Nephron progenitor cell (in vitro differentiated cells): Measurements from ENCODE around the gene FBXO31.
"Not testable (repeated sequence)": the region's sequence is repeated elsewhere in the genome, so short reads cannot be mapped to it uniquely, and the experiment has no call there.

ENCODE experiments used
- DNase-seq: peaks from one replicate; pipeline ENCODE4 v3.0.0; 2021
- H3K27ac Mint-ChIP-seq: 2 replicates; pipeline ENCODE4 v1.8.0; 2021; ENCODE audit warnings: mild to moderate bottlenecking, moderate library complexity, mixed read lengths
- H3K27me3 Mint-ChIP-seq: 2 replicates; pipeline ENCODE4 v1.8.0; 2021; ENCODE audit warnings: mild to moderate bottlenecking, low read depth, mixed read lengths; ENCODE audit not compliant: poor library complexity
- H3K36me3 Mint-ChIP-seq: 2 replicates; pipeline ENCODE4 v1.8.0; 2021; ENCODE audit warnings: low read depth, mixed read lengths
- H3K4me1 Mint-ChIP-seq: 2 replicates; pipeline ENCODE4 v1.8.0; 2021; ENCODE audit warnings: mixed read lengths
- H3K4me3 Mint-ChIP-seq: 2 replicates; pipeline ENCODE4 v1.8.0; 2021; ENCODE audit warnings: mild to moderate bottlenecking, moderate library complexity, mixed read lengths
- H3K9me3 Mint-ChIP-seq: 2 replicates; pipeline ENCODE4 v1.8.0; 2021; ENCODE audit warnings: mild to moderate bottlenecking, moderate library complexity, mixed read lengths
- CTCF ChIP-seq: fragments of 200-600 bp; sonication (generic); IDR thresholded peaks from 2 replicates; pipeline ENCODE4 v1.5.0; 2021; ENCODE audit warnings: antibody characterized with exemption

The FBXO31 gene

GRCh38 chr16:87343753-87344050 is 39.9 kb downstream of the FBXO31 start:
- Mint-ChIP-seq H3K27me3 (peaks cover 8% of the 10 kb centered on the region), H3K27ac (no peak overlapping the region), H3K4me1 (peaks cover 38% of the 10 kb centered on the region), H3K4me3 (peak overlapping the region; percentile 58), H3K9me3 (no peaks in the 10 kb centered on the region), H3K36me3 (peaks cover 40% of the 10 kb centered on the region)
- DNase-seq, result no peak
- no peak for TF ChIP-seq CTCF

- Mint-ChIP-seq H3K4me3 (no peak overlapping the region), H3K27me3 (peaks cover 8% of the 10 kb centered on the region), H3K36me3 (peaks cover 40% of the 10 kb centered on the region), H3K4me1 (peaks cover 37% of the 10 kb centered on the region), H3K9me3 (no peaks in the 10 kb centered on the region), H3K27ac (no peak overlapping the region)
- DNase-seq, result no peak
- TF ChIP-seq CTCF, result no peak
Observed at GRCh38 chr16:87342978-87343752, 40.4 kb downstream of the FBXO31 start.

- no peak for TF ChIP-seq CTCF
- H3K27ac Mint-ChIP-seq, result no peak overlapping the region
- H3K27me3 Mint-ChIP-seq, result peaks cover 8% of the 10 kb centered on the region
- H3K9me3 Mint-ChIP-seq, result no peaks in the 10 kb centered on the region
- H3K4me1 Mint-ChIP-seq, result peaks cover 37% of the 10 kb centered on the region
- peaks cover 40% of the 10 kb centered on the region for H3K36me3 Mint-ChIP-seq
- DNase-seq, result no peak
- no peak overlapping the region for H3K4me3 Mint-ChIP-seq
Observed at GRCh38 chr16:87342504-87342903, 41.1 kb downstream of the FBXO31 start.

- H3K27ac Mint-ChIP-seq, result no peak overlapping the region
- H3K9me3 Mint-ChIP-seq, result no peaks in the 10 kb centered on the region
- H3K4me1 Mint-ChIP-seq, result peaks cover 24% of the 10 kb centered on the region
- TF ChIP-seq CTCF, result no peak
- H3K36me3 Mint-ChIP-seq, result peaks cover 30% of the 10 kb centered on the region
- H3K4me3 Mint-ChIP-seq, result no peak overlapping the region
- no peak for DNase-seq
- peaks cover 5% of the 10 kb centered on the region for H3K27me3 Mint-ChIP-seq
Observed at GRCh38 chr16:87340198-87340597, 43.4 kb downstream of the FBXO31 start.

- DNase-seq, H3K4me3 Mint-ChIP-seq, H3K27me3 Mint-ChIP-seq, H3K27ac Mint-ChIP-seq, H3K9me3 Mint-ChIP-seq: not testable (repeated sequence)
- Mint-ChIP-seq H3K4me1 (peaks cover 19% of the 10 kb centered on the region), H3K36me3 (peaks cover 30% of the 10 kb centered on the region)
Observed at GRCh38 chr16:87339724-87340105, 43.9 kb downstream of the FBXO31 start.

- TF ChIP-seq CTCF, result no peak
- no peak overlapping the region for H3K27ac Mint-ChIP-seq
- H3K4me3 Mint-ChIP-seq, result no peak overlapping the region
- no peaks in the 10 kb centered on the region for H3K9me3 Mint-ChIP-seq
- H3K4me1 Mint-ChIP-seq, result peaks cover 14% of the 10 kb centered on the region
- DNase-seq, result no peak
- H3K36me3 Mint-ChIP-seq, result peaks cover 30% of the 10 kb centered on the region
- peaks cover 5% of the 10 kb centered on the region for H3K27me3 Mint-ChIP-seq
Observed at GRCh38 chr16:87339086-87339723, 44.4 kb downstream of the FBXO31 start.
